Gastroesophageal sphincter (tissue), 4 donors: ENCODE data around the gene ZNF17. TPM values are rescaled to one million over a fixed set of nuclear protein-coding genes. Genes with fewer than 3 reads are reported as not detected.

Experiments
- ATAC-seq: fragments of 150-250 bp; one replicate; pipeline ENCODE4 v1.9.1; 2016; ENCODE audit warnings: mild to moderate bottlenecking, moderate library complexity
- H3K27ac ChIP-seq, 4 donors: fragments of 200-600 bp; sonication (generic) in 3 of 4; 1 replicate in 3 of 4; 2 replicates in 1 of 4; pipeline ENCODE4 v1.5.1; 2016 to 2019
- H3K27me3 ChIP-seq: fragments of 200-600 bp; sonication (generic); one replicate; pipeline ENCODE4 v1.5.1; 2019
- H3K36me3 ChIP-seq, 2 donors: fragments of 200-600 bp; sonication (generic); one replicate each; pipeline ENCODE4 v1.5.1; 2019; ENCODE audit warnings: control low read depth in 1 of 2
- H3K4me1 ChIP-seq, 3 donors: fragments of 200-600 bp; sonication (generic); 1 replicate in 2 of 3; 2 replicates in 1 of 3; pipeline ENCODE4 v1.5.1; 2016 to 2019; ENCODE audit warnings: control low read depth in 2 of 3
- H3K4me3 ChIP-seq, 2 donors: fragments of 200-600 bp; sonication (generic); one replicate each; pipeline ENCODE4 v1.5.1; 2019; ENCODE audit warnings: mild to moderate bottlenecking in 1 of 2, moderate library complexity in 1 of 2
- H3K9me3 ChIP-seq, 3 donors: fragments of 200-600 bp; sonication (generic); one replicate each; pipeline ENCODE4 v1.5.1; 2017 to 2019; ENCODE audit warnings: control low read depth in 2 of 3
- EP300 ChIP-seq: sonication (generic); formaldehyde crosslinking; IDR thresholded peaks from one replicate; pipeline ENCODE4 v1.6.1; 2017; ENCODE audit warnings: antibody characterized with exemption, mild to moderate bottlenecking
- POLR2A ChIP-seq, 2 donors: fragments of 450-650 bp; IDR thresholded peaks; one replicate each; pipeline ENCODE4 v1.6.1; 2017; ENCODE audit warnings: antibody characterized with exemption in 2 of 2, mild to moderate bottlenecking in 2 of 2, moderate library complexity in 1 of 2
- POLR2AphosphoS5 ChIP-seq: sonication (generic); formaldehyde crosslinking; IDR thresholded peaks from one replicate; pipeline ENCODE4 v1.6.1; 2017; ENCODE audit warnings: antibody characterized with exemption
- WGBS, 2 donors: methylation state at CpG; one replicate each; pipeline ENCODE4 v1.1.5; 2018; ENCODE audit warnings: low coverage in 1 of 2; 5-methylcytosine and 5-hydroxymethylcytosine counted together
- total RNA-seq, 4 donors: library from RNA; depleted of rRNA; stranded (reverse); fragments of >200 nt; gene quantifications; one replicate each; pipeline ENCODE4 v1.1.0, GENCODE V29; 2016
- TF ChIP-seq, protein P1 (sequence below), 4 experiments: fragments of 200-600 bp in 2 of 4; fragments of 450-650 bp in 2 of 4; sonication (generic) in 1 of 4; IDR thresholded peaks; one replicate each; pipeline ENCODE4 v1.5.1; 2017 to 2019; ENCODE audit warnings: antibody characterized with exemption in 4 of 4, mild to moderate bottlenecking in 2 of 4, moderate library complexity in 2 of 4

The ZNF17 gene
- total RNA-seq, 4 donors from 2014 or later: 9.1 to 21.0 (median 11.9) TPM

GRCh38 chr19:57437931-57438330 lies 27.0 kb downstream of the ZNF17 start:
- ATAC-seq: no peak
- Histone ChIP-seq H3K27me3 (no peaks in the 10 kb centered on the region), H3K4me3 (no peak overlapping the region), H3K4me1 (peaks cover 0 to 24% (median 14%) of the 10 kb centered on the region in 3 donors), H3K9me3 (peaks cover 0 to 40% (median 0%) of the 10 kb centered on the region in 3 donors), H3K27ac (no peak overlapping the region), H3K36me3 (peaks cover 0 to 39% of the 10 kb centered on the region in 2 donors)
- WGBS, 2 donors: 86% methylated on average over 2 of the region's 4 CpGs; no CpG with 5 or more reads in 1 of the 2 donors
- TF ChIP-seq POLR2AphosphoS5: no peak
- TF ChIP-seq POLR2A (IDR thresholded peaks at IDR 0.05): no peak
- TF ChIP-seq, protein P1, sequence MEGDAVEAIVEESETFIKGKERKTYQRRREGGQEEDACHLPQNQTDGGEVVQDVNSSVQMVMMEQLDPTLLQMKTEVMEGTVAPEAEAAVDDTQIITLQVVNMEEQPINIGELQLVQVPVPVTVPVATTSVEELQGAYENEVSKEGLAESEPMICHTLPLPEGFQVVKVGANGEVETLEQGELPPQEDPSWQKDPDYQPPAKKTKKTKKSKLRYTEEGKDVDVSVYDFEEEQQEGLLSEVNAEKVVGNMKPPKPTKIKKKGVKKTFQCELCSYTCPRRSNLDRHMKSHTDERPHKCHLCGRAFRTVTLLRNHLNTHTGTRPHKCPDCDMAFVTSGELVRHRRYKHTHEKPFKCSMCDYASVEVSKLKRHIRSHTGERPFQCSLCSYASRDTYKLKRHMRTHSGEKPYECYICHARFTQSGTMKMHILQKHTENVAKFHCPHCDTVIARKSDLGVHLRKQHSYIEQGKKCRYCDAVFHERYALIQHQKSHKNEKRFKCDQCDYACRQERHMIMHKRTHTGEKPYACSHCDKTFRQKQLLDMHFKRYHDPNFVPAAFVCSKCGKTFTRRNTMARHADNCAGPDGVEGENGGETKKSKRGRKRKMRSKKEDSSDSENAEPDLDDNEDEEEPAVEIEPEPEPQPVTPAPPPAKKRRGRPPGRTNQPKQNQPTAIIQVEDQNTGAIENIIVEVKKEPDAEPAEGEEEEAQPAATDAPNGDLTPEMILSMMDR (IDR thresholded peaks at IDR 0.05): no peak
- TF ChIP-seq EP300: no peak

DNA sequence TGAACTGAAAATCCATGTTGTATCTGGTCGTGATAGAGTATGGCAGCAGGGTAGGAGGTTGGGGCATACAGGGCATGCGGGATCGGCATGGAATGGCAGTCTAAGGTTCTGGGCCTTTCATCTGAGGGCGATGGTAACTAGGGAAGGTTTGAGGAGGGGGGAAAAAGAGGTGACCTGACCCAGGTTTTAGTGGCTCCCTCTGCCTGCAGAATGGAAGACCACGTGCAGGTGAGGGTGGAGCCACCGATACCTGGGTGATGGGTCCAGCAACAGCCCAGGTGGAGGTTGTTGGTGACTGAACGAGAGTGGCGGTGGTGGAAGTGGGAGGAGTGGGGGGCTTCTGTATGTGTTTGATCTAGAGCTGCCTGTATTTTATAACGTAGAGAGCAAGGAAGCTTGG lies 28.0 kb downstream of the ZNF17 start:
- Histone ChIP-seq H3K36me3 (peaks cover 0 to 49% of the 10 kb centered on the region in 2 donors), H3K27ac (no peak overlapping the region)

GRCh38 chr19:57441979-57442752 lies 31.2 kb downstream of the ZNF17 start:
- Histone ChIP-seq H3K4me1 (no peaks in the 10 kb centered on the region), H3K4me3 (no peak overlapping the region), H3K27me3 (no peaks in the 10 kb centered on the region), H3K36me3 (peaks cover 0 to 76% of the 10 kb centered on the region in 2 donors), H3K9me3 (peaks cover 0 to 80% (median 0%) of the 10 kb centered on the region in 3 donors), H3K27ac (no peak overlapping the region)
- ATAC-seq: no peak
- TF ChIP-seq, protein P1 (IDR thresholded peaks at IDR 0.05): no peak
- WGBS, 2 donors: 85 to 95% methylated on average over 5 to 6 of the region's 7 CpGs

More for the DNA sequence above, 28.0 kb downstream of the ZNF17 start:
- TF ChIP-seq POLR2A (IDR thresholded peaks at IDR 0.05) (no peak), EP300 (no peak), POLR2AphosphoS5 (no peak)
- TF ChIP-seq, protein P1 (IDR thresholded peaks at IDR 0.05): no peak
- ATAC-seq: no peak
- H3K9me3 ChIP-seq: peaks cover 0 to 50% (median 0%) of the 10 kb centered on the region in 3 donors
- no peak overlapping the region for H3K4me3 ChIP-seq
- 72 to 77% methylated on average over 3 to 9 of the region's 9 CpGs for WGBS, 2 donors
- no peaks in the 10 kb centered on the region for H3K27me3 ChIP-seq
- peaks cover 0 to 24% (median 14%) of the 10 kb centered on the region in 3 donors for H3K4me1 ChIP-seq

- no peak overlapping the region for H3K4me3 ChIP-seq
- no peak for ATAC-seq
- no peaks in the 10 kb centered on the region for H3K4me1 ChIP-seq
- peaks cover 0 to 91% (median 0%) of the 10 kb centered on the region in 3 donors for H3K9me3 ChIP-seq
- no peak for TF ChIP-seq EP300
- no peak for TF ChIP-seq POLR2A (IDR thresholded peaks at IDR 0.05)
- TF ChIP-seq POLR2AphosphoS5: no peak
- TF ChIP-seq, protein P1 (IDR thresholded peaks at IDR 0.05): no peak
- H3K36me3 ChIP-seq: peaks cover 0 to 70% of the 10 kb centered on the region in 2 donors
- no peak overlapping the region for H3K27ac ChIP-seq
- WGBS, 2 donors: 73 to 80% methylated on average over 3 to 4 of the region's 5 CpGs
- no peaks in the 10 kb centered on the region for H3K27me3 ChIP-seq
These were observed 32.2 kb downstream of the ZNF17 start for GRCh38 chr19:57443121-57443696.
